Right cardiac atrium (tissue), 5 donors: ENCODE data around the gene HMOX1. TPM values are rescaled to one million over a fixed set of nuclear protein-coding genes. Genes with fewer than 3 reads are reported as not detected.
"Not testable (repeated sequence)": the region's sequence is repeated elsewhere in the genome, so short reads cannot be mapped to it uniquely, and the experiment has no call there.

Experiments
- ATAC-seq, 2 donors: fragments of 200-7000 bp; cut with Tn5 transposase; one replicate each; pipeline versions ENCODE4 v1.8.0 to v1.9.1; 2020; ENCODE audit warnings: moderate library complexity in 2 of 2, mild to moderate bottlenecking in 1 of 2
- DNase-seq, 3 donors: peaks; one replicate each; pipeline ENCODE4 v3.0.0-alpha.2; 2020
- H3K27ac ChIP-seq: one replicate; pipeline ENCODE4 v1.5.1; 2013; ENCODE audit warnings: mild to moderate bottlenecking, low read length, control low read depth, moderate library complexity
- H3K27me3 ChIP-seq: one replicate; pipeline ENCODE4 v1.6.1; 2013; ENCODE audit not compliant: control insufficient read depth, insufficient read depth
- H3K4me1 ChIP-seq: one replicate; pipeline ENCODE4 v1.6.1; 2013; ENCODE audit warnings: low read length; ENCODE audit not compliant: control insufficient read depth, insufficient read depth
- H3K4me3 ChIP-seq: one replicate; pipeline ENCODE4 v1.5.1; 2013; ENCODE audit warnings: low read length, control low read depth
- H3K9me3 ChIP-seq: one replicate; pipeline ENCODE4 v1.6.1; 2013; ENCODE audit warnings: low read length; ENCODE audit not compliant: control insufficient read depth
- WGBS: extraction: QIAGEN DNeasy Blood & Tissue Kit; methylation state at CpG from one replicate; pipeline ENCODE4 v1.1.7; 2013; 5-methylcytosine and 5-hydroxymethylcytosine counted together
- intact Hi-C, 4 donors: fragments of 100-400 bp; cut with DNase I; formaldehyde crosslinking; loops; one replicate each; pipeline versions ENCODE4 v1.11.0 to v1.14.0; 2022 to 2023
- microRNA-seq, 2 donors: library from miRNA; unstranded; fragments of <30 nt; microRNA quantifications; one replicate each; pipeline ENCODE4 v1.2.0, GENCODE V29; 2020 to 2021
- polyA plus RNA-seq: library from polyadenylated mRNA; stranded (reverse); fragments of 200-250 nt; gene quantifications from one replicate; pipeline ENCODE4 v1.2.3, GENCODE V29; 2013
- total RNA-seq, 4 donors: library from RNA; stranded (reverse); fragmentation: NEBNext Ultra II Directional; extraction: Animal tissue kit (Norgen Biotek cat#: 25700); gene quantifications; one replicate each; pipeline ENCODE4 v1.2.1, GENCODE V29; 2021
- donor health status: healthy with polysubstance abuse.
- donor health status: DM: no; HTN: yes; CAD: no.
- donor health status: DM: no; HTN: no; CAD: no.
- donor health status: DM: no; HTN: yes; CAD: no; lungs with severe emphysema.
- donor health status: DM: yes; HTN: yes; CAD: no.

Gene HMOX1
- total and polyA plus RNA-seq, 5 donors = 6.1 to 10.8 (median 9.1) TPM

- no peaks in the 10 kb centered on the region for H3K9me3 ChIP-seq
- ATAC-seq (no peak), DNase-seq (peak in 1 of 3 donors; percentile 27)
- no peak overlapping the region for H3K4me3 ChIP-seq
- WGBS = 70% methylated on average over 5 of the region's 5 CpGs
- no peaks in the 10 kb centered on the region for H3K27me3 ChIP-seq
- no peak overlapping the region for H3K27ac ChIP-seq
- intact Hi-C loops = loop anchor here in 1 of 4 donors (10.0 kb wide), 1 partner anchor 188 kb away; no protein-coding TSS in a partner anchor
- no peaks in the 10 kb centered on the region for H3K4me1 ChIP-seq
These were observed 55.5 kb downstream of the HMOX1 start for GRCh38 chr22:35436421-35436820.

GRCh38 chr22:35437049-35437448, 56.2 kb downstream of the HMOX1 start:
- ATAC-seq (no peak), DNase-seq (peak in 1 of 3 donors; percentile 17)
- Histone ChIP-seq H3K27me3 (no peaks in the 10 kb centered on the region), H3K4me1 (no peaks in the 10 kb centered on the region), H3K4me3 (no peak overlapping the region), H3K9me3 (no peaks in the 10 kb centered on the region), H3K27ac (no peak overlapping the region)
- intact Hi-C loops = loop anchor here in 1 of 4 donors (10.0 kb wide), 1 partner anchor 188 kb away; no protein-coding TSS in a partner anchor
- 85% methylated on average over 2 of the region's 2 CpGs for WGBS

GRCh38 chr22:35438673-35439364, 57.9 kb downstream of the HMOX1 start:
- H3K27ac ChIP-seq, H3K27me3 ChIP-seq, H3K9me3 ChIP-seq, H3K4me1 ChIP-seq, DNase-seq, ATAC-seq, H3K4me3 ChIP-seq: not testable (repeated sequence)
- intact Hi-C loops = loop anchor here in 1 of 4 donors (10.0 kb wide), 1 partner anchor 186 kb away; no protein-coding TSS in a partner anchor
- 62% methylated on average over 3 of the region's 3 CpGs for WGBS

GRCh38 chr22:35439365-35439717, 58.4 kb downstream of the HMOX1 start:
- Histone ChIP-seq H3K27me3 (no peaks in the 10 kb centered on the region), H3K4me1 (no peaks in the 10 kb centered on the region), H3K4me3 (no peak overlapping the region), H3K9me3 (no peaks in the 10 kb centered on the region), H3K27ac (no peak overlapping the region)
- 90% methylated on average over 1 of the region's 1 CpG for WGBS
- DNase-seq (no peak), ATAC-seq (no peak)
- intact Hi-C loops = loop anchor here in 1 of 4 donors (10.0 kb wide), 1 partner anchor 185 kb away; no protein-coding TSS in a partner anchor

GRCh38 chr22:35440129-35440528, 59.2 kb downstream of the HMOX1 start:
- Histone ChIP-seq H3K4me3 (no peak overlapping the region), H3K9me3 (no peaks in the 10 kb centered on the region), H3K4me1 (no peaks in the 10 kb centered on the region), H3K27ac (no peak overlapping the region), H3K27me3 (no peaks in the 10 kb centered on the region)
- 62% methylated on average over 3 of the region's 3 CpGs for WGBS
- no peak for ATAC-seq
- intact Hi-C loops = no loop called here
- DNase-seq = no peak

- 73% methylated on average over 9 of the region's 9 CpGs for WGBS
- no peaks in the 10 kb centered on the region for H3K9me3 ChIP-seq
- DNase-seq (no peak), ATAC-seq (no peak)
- H3K27ac ChIP-seq = no peak overlapping the region
- no peaks in the 10 kb centered on the region for H3K4me1 ChIP-seq
- no peaks in the 10 kb centered on the region for H3K27me3 ChIP-seq
- no peak overlapping the region for H3K4me3 ChIP-seq
- intact Hi-C loops = no loop called here
These were observed 60.7 kb downstream of the HMOX1 start for GRCh38 chr22:35441489-35442100.

- intact Hi-C loops = no loop called here
- H3K4me3 ChIP-seq = no peak overlapping the region
- no peaks in the 10 kb centered on the region for H3K27me3 ChIP-seq
- ATAC-seq (no peak), DNase-seq (no peak)
- H3K4me1 ChIP-seq = no peaks in the 10 kb centered on the region
- H3K27ac ChIP-seq = no peak overlapping the region
- no peaks in the 10 kb centered on the region for H3K9me3 ChIP-seq
- 82% methylated on average over 6 of the region's 6 CpGs for WGBS
These were observed 61.6 kb downstream of the HMOX1 start for GRCh38 chr22:35442471-35442870.

GRCh38 chr22:35443338-35443737, 62.4 kb downstream of the HMOX1 start:
- DNase-seq (no peak), ATAC-seq (no peak)
- WGBS = 78% methylated on average over 6 of the region's 6 CpGs
- Histone ChIP-seq H3K27me3 (no peaks in the 10 kb centered on the region), H3K27ac (no peak overlapping the region), H3K4me1 (no peaks in the 10 kb centered on the region), H3K9me3 (no peaks in the 10 kb centered on the region), H3K4me3 (no peak overlapping the region)
- intact Hi-C loops = no loop called here

Small RNAs within 50 kb of the gene (microRNA-seq; reads per million reads assigned to microRNA genes)
- 1.6 to 13.9 reads per million in 2 donors for gene MIR3909
- 0 reads per million in 2 donors for gene MIR6069

Other genes starting within 250 kb of the HMOX1 start
- 10 to 100 TPM; 10.2 to 11.3 (median 10.7) TPM for gene HMGXB4, start 123.6 kb upstream of the HMOX1 start, total RNA-seq
- 5.7 TPM for gene HMGXB4, start 123.6 kb upstream of the HMOX1 start, polyA plus RNA-seq
- 10 to 100 TPM; 54.0 to 75.9 (median 63.6) TPM for gene TOM1, start 81.2 kb upstream of the HMOX1 start, total RNA-seq
- gene TOM1, start 81.2 kb upstream of the HMOX1 start, polyA plus RNA-seq = 55.9 TPM
- gene MCM5, start 19.0 kb downstream of the HMOX1 start, total RNA-seq = 10 to 100 TPM in 2 of 4 donors, 1 to 10 TPM in 2; 7.4 to 15.8 (median 11.0) TPM
- 7.3 TPM for gene MCM5, start 19.0 kb downstream of the HMOX1 start, polyA plus RNA-seq
- gene RASD2, start 159.7 kb downstream of the HMOX1 start, total RNA-seq = 1 to 10 TPM in 3 of 4 donors, under 1 TPM in 1; 0.78 to 3.2 (median 1.9) TPM
- 2.1 TPM for gene RASD2, start 159.7 kb downstream of the HMOX1 start, polyA plus RNA-seq
- over 10,000 TPM in 3 of 4 donors, 1,000 to 10,000 TPM in 1; 7,621 to 11,301 (median 10,496) TPM for gene MB, start 236.2 kb downstream of the HMOX1 start, total RNA-seq
- 14,884 TPM for gene MB, start 236.2 kb downstream of the HMOX1 start, polyA plus RNA-seq